HEK293 (cell line): Measurements from ENCODE around the gene SYNDIG1L.
"Not testable (repeated sequence)": the region's sequence is repeated elsewhere in the genome, so short reads cannot be mapped to it uniquely, and the experiment has no call there.

ENCODE experiments used
- CTCF ChIA-PET: fragments of 350-600 bp; formaldehyde crosslinking; extraction: SDS; loops from one replicate; lab custom pipeline; 2021; ENCODE audit warnings: antibody characterized with exemption; lab: Yijun Ruan, JAX
- POLR2A ChIA-PET: fragments of 300-600 bp; formaldehyde crosslinking; extraction: SDS; loops from one replicate; lab custom pipeline; 2020; ENCODE audit warnings: antibody characterized with exemption, inconsistent platforms; lab: Yijun Ruan, JAX
- H3K27ac ChIP-seq: fragments of 200-500 bp; sonication (Bioruptor generic); 2 replicates; pipeline ENCODE4 v1.5.1; 2014; ENCODE audit warnings: low read depth, low read length, control low read depth, inconsistent platforms; ENCODE audit errors: extremely low read depth
- H3K36me3 ChIP-seq, 2 experiments: fragments of 200-500 bp in 1 of 2; sonication (Bioruptor generic) in 1 of 2; 1 replicate in 1 of 2; 2 replicates in 1 of 2; pipeline ENCODE4 v1.5.1; 2014 to 2017; ENCODE audit warnings: inconsistent platforms in 2 of 2, low read length in 2 of 2; ENCODE audit not compliant: control insufficient read depth in 2 of 2, insufficient read depth in 1 of 2
- H3K4me1 ChIP-seq: fragments of 200-500 bp; sonication (Bioruptor generic); 2 replicates; pipeline ENCODE4 v1.5.1; 2014; ENCODE audit warnings: mild to moderate bottlenecking, low read length, inconsistent platforms; ENCODE audit not compliant: control insufficient read depth, insufficient read depth
- H3K4me3 ChIP-seq: 2 replicates; pipeline ENCODE4 v1.5.1; 2011; ENCODE audit warnings: low read depth, mild to moderate bottlenecking, control low read depth, low read length, moderate library complexity
- H3K9me3 ChIP-seq: fragments of 200-500 bp; sonication (Bioruptor generic); 2 replicates; pipeline ENCODE4 v1.5.1; 2014; ENCODE audit warnings: low read depth, low read length, inconsistent platforms; ENCODE audit not compliant: control insufficient read depth, insufficient read depth
- BCL11B ChIP-seq: fragments of 450-650 bp; formaldehyde crosslinking; IDR thresholded peaks from 2 replicates; pipeline ENCODE4 v1.5.1; 2016; ENCODE audit warnings: low read depth, missing biosample characterization, missing genetic modification characterization
- FEZF1 ChIP-seq: fragments of 450-650 bp; formaldehyde crosslinking; IDR thresholded peaks from 2 replicates; pipeline ENCODE4 v1.5.1; 2016; ENCODE audit warnings: missing biosample characterization, missing genetic modification characterization
- KLF1 ChIP-seq: fragments of 450-650 bp; formaldehyde crosslinking; IDR thresholded peaks from 2 replicates; pipeline ENCODE4 v1.5.1; 2016; ENCODE audit warnings: missing biosample characterization, missing genetic modification characterization
- OSR2 ChIP-seq: fragments of 450-650 bp; formaldehyde crosslinking; IDR thresholded peaks from 2 replicates; pipeline ENCODE4 v1.5.1; 2016; ENCODE audit warnings: missing biosample characterization, missing genetic modification characterization
- TSHZ1 ChIP-seq: fragments of 450-650 bp; formaldehyde crosslinking; IDR thresholded peaks from 2 replicates; pipeline ENCODE4 v1.5.1; 2016; ENCODE audit warnings: missing biosample characterization, missing genetic modification characterization, borderline replicate concordance
- ZBTB44 ChIP-seq: fragments of 450-650 bp; IDR thresholded peaks from 2 replicates; pipeline ENCODE4 v1.5.1; 2018; ENCODE audit warnings: missing biosample characterization, mild to moderate bottlenecking, missing genetic modification characterization
- ZFP37 ChIP-seq: fragments of 450-650 bp; formaldehyde crosslinking; IDR thresholded peaks from 2 replicates; pipeline ENCODE4 v1.5.1; 2016; ENCODE audit warnings: missing biosample characterization, missing genetic modification characterization
- ZNF140 ChIP-seq: fragments of 450-650 bp; formaldehyde crosslinking; IDR thresholded peaks from 2 replicates; pipeline ENCODE4 v1.5.1; 2016; ENCODE audit warnings: missing biosample characterization, missing genetic modification characterization
- ZNF148 ChIP-seq: fragments of 450-650 bp; formaldehyde crosslinking; IDR thresholded peaks from 2 replicates; pipeline ENCODE4 v1.5.0; 2017; ENCODE audit warnings: missing biosample characterization, missing genetic modification characterization, borderline replicate concordance
- ZNF24 ChIP-seq: fragments of 450-650 bp; formaldehyde crosslinking; IDR thresholded peaks from 2 replicates; pipeline ENCODE4 v1.5.1; 2016; ENCODE audit warnings: missing biosample characterization, missing genetic modification characterization
- ZNF280D ChIP-seq: fragments of 450-650 bp; formaldehyde crosslinking; IDR thresholded peaks from 2 replicates; pipeline ENCODE4 v1.5.1; 2016; ENCODE audit warnings: missing biosample characterization, missing genetic modification characterization
- ZNF335 ChIP-seq: fragments of 450-650 bp; formaldehyde crosslinking; conservative IDR thresholded peaks from 2 replicates; pipeline ENCODE4 v1.5.1; 2016; ENCODE audit warnings: missing biosample characterization, missing genetic modification characterization
- ZNF391 ChIP-seq: fragments of 450-650 bp; formaldehyde crosslinking; IDR thresholded peaks from 2 replicates; pipeline ENCODE4 v1.5.1; 2016; ENCODE audit warnings: low read depth, missing biosample characterization, missing genetic modification characterization, borderline replicate concordance
- ZNF513 ChIP-seq: fragments of 450-650 bp; IDR thresholded peaks from 2 replicates; pipeline ENCODE4 v1.5.1; 2018; ENCODE audit warnings: missing biosample characterization, missing genetic modification characterization
- ZNF514 ChIP-seq: fragments of 450-650 bp; formaldehyde crosslinking; IDR thresholded peaks from 2 replicates; pipeline ENCODE4 v1.5.1; 2016; ENCODE audit warnings: missing biosample characterization, missing genetic modification characterization
- ZNF585B ChIP-seq: fragments of 450-650 bp; formaldehyde crosslinking; IDR thresholded peaks from 2 replicates; pipeline ENCODE4 v1.5.1; 2016; ENCODE audit warnings: missing biosample characterization, missing genetic modification characterization
- ZNF596 ChIP-seq: fragments of 450-650 bp; IDR thresholded peaks from 2 replicates; pipeline ENCODE4 v1.5.0; 2018; ENCODE audit warnings: missing biosample characterization, mild to moderate bottlenecking, missing genetic modification characterization, moderate library complexity
- ZNF629 ChIP-seq: fragments of 450-650 bp; formaldehyde crosslinking; IDR thresholded peaks from 2 replicates; pipeline ENCODE4 v1.5.1; 2017; ENCODE audit warnings: missing biosample characterization, missing genetic modification characterization

The SYNDIG1L gene

GRCh38 chr14:74381571-74381970, 44.4 kb downstream of the SYNDIG1L start:
- POLR2A ChIA-PET: interaction anchor here (0.8 kb wide), 1 partner anchor 10 kb away, joined by 3 read pairs; no protein-coding TSS in a partner anchor

GRCh38 chr14:74380845-74381244, 45.2 kb downstream of the SYNDIG1L start:
- Histone ChIP-seq H3K4me3 (no peak overlapping the region), H3K36me3 (no peaks in the 10 kb centered on the region), H3K4me1 (no peaks in the 10 kb centered on the region), H3K9me3 (no peaks in the 10 kb centered on the region), H3K27ac (no peak overlapping the region)
- CTCF ChIA-PET: no interaction called here
- POLR2A ChIA-PET: interaction anchor here (0.8 kb wide), 1 partner anchor 11 kb away, joined by 3 read pairs; no protein-coding TSS in a partner anchor
- TF ChIP-seq ZNF24 (no peak), OSR2 (tag by site-specific recombination) (no peak), ZBTB44 (tag by site-specific recombination) (no peak), TSHZ1 (tag by site-specific recombination) (no peak), BCL11B (no peak), ZNF391 (tag by site-specific recombination) (no peak), ZNF596 (tag by site-specific recombination) (no peak), ZFP37 (no peak), KLF1 (tag by site-specific recombination) (no peak), FEZF1 (no peak), ZNF335 (tag by site-specific recombination) (no peak), ZNF585B (no peak), ZNF513 (tag by site-specific recombination) (no peak), ZNF629 (no peak), ZNF140 (tag by site-specific recombination) (no peak), ZNF514 (tag by site-specific recombination) (no peak), ZNF280D (tag by site-specific recombination) (no peak), ZNF148 (tag by site-specific recombination) (no peak)

More at GRCh38 chr14:74381571-74381970, 44.4 kb downstream of the SYNDIG1L start:
- H3K9me3 ChIP-seq, CTCF ChIA-PET, H3K4me3 ChIP-seq, H3K4me1 ChIP-seq, H3K36me3 ChIP-seq, H3K27ac ChIP-seq: not testable (repeated sequence)
